Keratinocyte (primary cell): ENCODE data around the gene AJM1. TPM values are rescaled to one million over a fixed set of nuclear protein-coding genes. Genes with fewer than 3 reads are reported as not detected.
A peak's percentile ranks its signal among the peaks of the same experiment; 100 is the strongest.

Source experiments
- DNase-seq: peaks from one replicate; pipeline ENCODE4 v3.0.0-alpha.2; 2011; ENCODE audit warnings: low read depth, missing footprints, low spot score
- FAIRE-seq: peaks from 2 replicates; lab custom pipeline; 2011; peaks lifted over from hg19 to GRCh38; lab: Jason Lieb, UNC
- H2AFZ ChIP-seq: 2 replicates; pipeline ENCODE4 v1.6.0; 2012; ENCODE audit warnings: low read length, control low read depth, inconsistent platforms; ENCODE audit not compliant: control insufficient read depth
- H3K27ac ChIP-seq: 2 replicates; pipeline ENCODE4 v1.5.1; 2011; ENCODE audit warnings: low read length; ENCODE audit not compliant: control insufficient read depth, insufficient read depth
- H3K27me3 ChIP-seq: 3 replicates; pipeline ENCODE4 v1.6.0; 2011; ENCODE audit warnings: low read length; ENCODE audit not compliant: control insufficient read depth, insufficient read depth; ENCODE audit errors: extremely low read depth
- H3K36me3 ChIP-seq, 2 experiments: 2 replicates in 1 of 2; 3 replicates in 1 of 2; pipeline ENCODE4 v1.5.1; 2011; ENCODE audit warnings: low read length in 2 of 2, mild to moderate bottlenecking in 1 of 2; ENCODE audit not compliant: control insufficient read depth in 2 of 2, insufficient read depth in 2 of 2; ENCODE audit errors: extremely low read depth in 1 of 2
- H3K4me1 ChIP-seq: 3 replicates; pipeline ENCODE4 v1.5.1; 2011; ENCODE audit warnings: low read length; ENCODE audit not compliant: control insufficient read depth, insufficient read depth; ENCODE audit errors: extremely low read depth
- H3K4me2 ChIP-seq: 3 replicates; pipeline ENCODE4 v1.6.0; 2011; ENCODE audit warnings: low read depth, low read length; ENCODE audit not compliant: control insufficient read depth, insufficient read depth; ENCODE audit errors: extremely low read depth
- H3K4me3 ChIP-seq, 3 experiments: fragments of 200-600 bp in 1 of 3; sonication (generic) in 1 of 3; 2 replicates in 2 of 3; 3 replicates in 1 of 3; pipeline ENCODE4 v1.5.1; 2011 to 2016; ENCODE audit warnings: low read length in 3 of 3, mild to moderate bottlenecking in 3 of 3, control low read depth in 2 of 3, inconsistent platforms in 1 of 3, low read depth in 1 of 3, mixed read lengths in 1 of 3, mixed run types in 1 of 3, moderate library complexity in 1 of 3; ENCODE audit not compliant: control insufficient read depth in 2 of 3, insufficient read depth in 2 of 3; ENCODE audit errors: extremely low read depth in 1 of 3
- H3K79me2 ChIP-seq: 2 replicates; pipeline ENCODE4 v1.6.0; 2012; ENCODE audit warnings: low read length; ENCODE audit not compliant: control insufficient read depth, insufficient read depth
- H3K9ac ChIP-seq: 3 replicates; pipeline ENCODE4 v1.6.0; 2011; ENCODE audit warnings: low read length; ENCODE audit not compliant: control insufficient read depth, insufficient read depth; ENCODE audit errors: extremely low read depth
- H3K9me1 ChIP-seq: 3 replicates; pipeline ENCODE4 v1.6.0; 2011; ENCODE audit warnings: low read length; ENCODE audit not compliant: control insufficient read depth, insufficient read depth; ENCODE audit errors: extremely low read depth
- H3K9me3 ChIP-seq: 2 replicates; pipeline ENCODE4 v1.5.1; 2012; ENCODE audit warnings: low read depth, low read length; ENCODE audit not compliant: control insufficient read depth
- H4K20me1 ChIP-seq: 3 replicates; pipeline ENCODE4 v1.6.0; 2011; ENCODE audit warnings: low read length; ENCODE audit not compliant: control insufficient read depth, insufficient read depth; ENCODE audit errors: extremely low read depth
- EZH2 ChIP-seq: IDR thresholded peaks from one replicate; pipeline ENCODE4 v1.6.1; 2012; ENCODE audit warnings: inconsistent platforms, mild to moderate bottlenecking, low read length, moderate library complexity
- dilution Hi-C: fragments of 300-500 bp; cut with MboI; formaldehyde crosslinking; loops from one replicate; pipeline ENCODE4 v1.7.0; 2020; ENCODE audit warnings: low sequenced_read_pairs; ENCODE audit not compliant: extremely low pct_ligation_motif_present
- polyA plus RNA-seq, 5 experiments: library from polyadenylated mRNA; depleted of rRNA in 3 of 5; stranded (reverse) in 3 of 5; stranded (forward) in 1 of 5; unstranded in 1 of 5; fragments of >200 nt; gene quantifications; 1 replicate in 1 of 5; 2 replicates in 3 of 5; 3 replicates in 1 of 5; pipeline versions ENCODE4 v1.2.1 to v1.2.3, GENCODE V29; 2011 to 2012; ENCODE audit warnings: missing spikeins in 2 of 5, low read depth in 1 of 5, low replicate concordance in 1 of 5
- TF ChIP-seq, protein P1 (sequence below), 3 experiments: IDR thresholded peaks in 1 of 3; conservative IDR thresholded peaks in 1 of 3; optimal IDR thresholded peaks in 1 of 3; 2 replicates in 2 of 3; 3 replicates in 1 of 3; pipeline versions ENCODE3 to v1.5.1; 2011; ENCODE audit warnings: low read length in 3 of 3, mild to moderate bottlenecking in 3 of 3, moderate library complexity in 2 of 3, control low read depth in 1 of 3, inconsistent platforms in 1 of 3; ENCODE audit not compliant: insufficient read depth in 2 of 3; ENCODE audit errors: extremely low read depth in 1 of 3

The AJM1 gene
- polyA plus RNA-seq, 1 donor (not counting 4 experiments of a cell fraction or from before 2014, with no cell fraction given): 0.12 TPM

DNA sequence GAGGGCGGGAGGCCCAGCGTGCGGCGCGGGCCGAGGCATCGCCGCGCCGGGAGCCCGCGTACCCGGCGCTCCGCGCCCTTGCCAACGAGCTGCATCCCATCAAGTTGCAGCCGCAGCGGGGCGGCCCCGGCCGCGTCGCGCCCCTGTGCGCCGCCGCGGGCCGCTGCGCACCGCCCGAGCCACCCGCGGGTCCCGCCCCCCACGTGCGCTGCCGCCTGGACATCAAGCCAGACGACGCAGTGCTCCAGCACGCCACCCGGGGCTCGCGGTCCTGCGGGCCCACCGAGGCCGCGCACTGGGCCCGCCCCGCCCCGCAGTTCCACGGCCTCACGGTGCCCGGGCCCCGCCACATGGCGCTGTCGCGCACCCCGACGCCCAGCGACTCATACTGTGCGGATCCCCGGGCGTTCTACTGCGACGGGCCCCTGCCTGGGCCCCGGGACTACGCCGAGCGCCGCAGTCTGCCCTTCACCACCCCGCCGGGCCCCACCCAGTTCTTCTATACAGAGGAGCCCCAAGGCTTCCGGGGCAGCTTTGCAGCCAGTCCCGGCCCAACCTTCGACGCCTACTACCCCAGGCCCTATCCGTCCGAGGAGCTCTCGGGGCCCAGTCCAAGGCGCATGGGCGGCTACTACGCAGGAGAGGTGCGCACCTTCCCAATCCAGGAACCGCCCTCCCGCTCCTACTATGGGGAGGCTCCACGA, 2.6 kb downstream of the AJM1 start:
- peaks cover 43% of the 10 kb centered on the region for H3K27me3 ChIP-seq
- no peak overlapping the region for H3K27ac ChIP-seq
- peaks cover 3% of the 10 kb centered on the region for H4K20me1 ChIP-seq
- DNase-seq (no peak), FAIRE-seq (no peak)
- H3K79me2 ChIP-seq: peaks cover 3% of the 10 kb centered on the region
- no peaks in the 10 kb centered on the region for H3K9me1 ChIP-seq
- no peak overlapping the region for H3K4me3 ChIP-seq
- no peaks in the 10 kb centered on the region for H3K9me3 ChIP-seq
- H2AFZ ChIP-seq: no peak overlapping the region
- TF ChIP-seq, protein P1, sequence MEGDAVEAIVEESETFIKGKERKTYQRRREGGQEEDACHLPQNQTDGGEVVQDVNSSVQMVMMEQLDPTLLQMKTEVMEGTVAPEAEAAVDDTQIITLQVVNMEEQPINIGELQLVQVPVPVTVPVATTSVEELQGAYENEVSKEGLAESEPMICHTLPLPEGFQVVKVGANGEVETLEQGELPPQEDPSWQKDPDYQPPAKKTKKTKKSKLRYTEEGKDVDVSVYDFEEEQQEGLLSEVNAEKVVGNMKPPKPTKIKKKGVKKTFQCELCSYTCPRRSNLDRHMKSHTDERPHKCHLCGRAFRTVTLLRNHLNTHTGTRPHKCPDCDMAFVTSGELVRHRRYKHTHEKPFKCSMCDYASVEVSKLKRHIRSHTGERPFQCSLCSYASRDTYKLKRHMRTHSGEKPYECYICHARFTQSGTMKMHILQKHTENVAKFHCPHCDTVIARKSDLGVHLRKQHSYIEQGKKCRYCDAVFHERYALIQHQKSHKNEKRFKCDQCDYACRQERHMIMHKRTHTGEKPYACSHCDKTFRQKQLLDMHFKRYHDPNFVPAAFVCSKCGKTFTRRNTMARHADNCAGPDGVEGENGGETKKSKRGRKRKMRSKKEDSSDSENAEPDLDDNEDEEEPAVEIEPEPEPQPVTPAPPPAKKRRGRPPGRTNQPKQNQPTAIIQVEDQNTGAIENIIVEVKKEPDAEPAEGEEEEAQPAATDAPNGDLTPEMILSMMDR (optimal IDR thresholded peaks at IDR 0.05 in 1 of 3, IDR thresholded peaks at IDR 0.05 in 1 of 3, conservative IDR thresholded peaks at IDR 0.05 in 1 of 3; ENCODE audit: extremely low read depth in 1 of 3, insufficient read depth in 2 of 3, low read length in 3 of 3): no peak
- peak; percentile 73 for TF ChIP-seq EZH2
- H3K4me2 ChIP-seq: no peak overlapping the region
- H3K9ac ChIP-seq: no peak overlapping the region
- dilution Hi-C loops: no loop called here
- H3K36me3 ChIP-seq: peaks cover 0 to 7% of the 10 kb centered on the region in 2 experiments
- peaks cover 12% of the 10 kb centered on the region for H3K4me1 ChIP-seq

DNA sequence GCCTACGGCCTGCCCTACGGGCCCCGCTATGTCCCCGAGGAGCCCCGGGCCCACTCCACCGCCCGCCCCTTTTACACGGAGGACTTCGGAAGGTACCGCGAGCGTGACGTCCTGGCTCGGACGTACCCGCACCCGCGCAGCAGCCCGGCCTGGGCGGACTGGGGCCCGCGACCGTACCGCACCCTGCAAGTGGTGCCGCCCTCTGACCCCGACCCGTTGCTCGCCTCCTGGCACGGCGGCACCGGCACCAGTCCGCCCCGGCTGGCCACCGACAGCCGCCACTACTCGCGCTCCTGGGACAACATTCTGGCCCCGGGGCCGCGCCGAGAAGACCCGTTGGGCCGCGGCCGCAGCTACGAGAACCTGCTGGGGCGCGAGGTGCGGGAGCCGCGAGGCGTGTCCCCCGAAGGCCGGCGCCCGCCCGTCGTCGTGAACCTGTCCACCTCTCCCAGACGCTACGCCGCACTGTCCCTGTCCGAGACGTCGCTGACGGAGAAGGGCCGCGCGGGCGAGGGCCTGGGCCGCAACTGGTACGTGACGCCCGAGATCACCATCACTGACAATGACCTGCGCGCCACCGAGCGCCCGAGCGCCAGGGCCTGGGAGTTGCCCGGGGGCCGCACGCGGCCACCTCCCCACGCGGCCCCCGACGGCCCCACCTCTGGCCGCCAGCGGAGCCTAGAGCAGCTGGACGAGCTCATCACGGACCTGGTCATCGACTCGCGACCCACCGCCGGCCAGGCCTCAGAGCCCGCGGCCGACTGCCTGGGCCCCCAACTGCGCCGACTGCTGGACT, 3.4 kb downstream of the AJM1 start:
- no peaks in the 10 kb centered on the region for H3K9me3 ChIP-seq
- peaks cover 2 to 4% of the 10 kb centered on the region in 2 experiments for H3K36me3 ChIP-seq
- no peaks in the 10 kb centered on the region for H3K9me1 ChIP-seq
- peaks cover 18% of the 10 kb centered on the region for H3K4me1 ChIP-seq
- H3K27ac ChIP-seq: no peak overlapping the region
- no peak overlapping the region for H3K4me3 ChIP-seq
- dilution Hi-C loops: no loop called here
- H3K27me3 ChIP-seq: peaks cover 43% of the 10 kb centered on the region
- DNase-seq (no peak), FAIRE-seq (no peak)
- peaks cover 6% of the 10 kb centered on the region for H3K79me2 ChIP-seq
- H3K4me2 ChIP-seq: no peak overlapping the region
- H2AFZ ChIP-seq: no peak overlapping the region
- H4K20me1 ChIP-seq: peaks cover 6% of the 10 kb centered on the region
- TF ChIP-seq, protein P1 (optimal IDR thresholded peaks at IDR 0.05 in 1 of 3, IDR thresholded peaks at IDR 0.05 in 1 of 3, conservative IDR thresholded peaks at IDR 0.05 in 1 of 3; ENCODE audit: extremely low read depth in 1 of 3, insufficient read depth in 2 of 3, low read length in 3 of 3): no peak
- TF ChIP-seq EZH2: peak; percentile 38
- no peak overlapping the region for H3K9ac ChIP-seq
